ENCODE measurements around the gene HTT.

The HTT gene

DNA sequence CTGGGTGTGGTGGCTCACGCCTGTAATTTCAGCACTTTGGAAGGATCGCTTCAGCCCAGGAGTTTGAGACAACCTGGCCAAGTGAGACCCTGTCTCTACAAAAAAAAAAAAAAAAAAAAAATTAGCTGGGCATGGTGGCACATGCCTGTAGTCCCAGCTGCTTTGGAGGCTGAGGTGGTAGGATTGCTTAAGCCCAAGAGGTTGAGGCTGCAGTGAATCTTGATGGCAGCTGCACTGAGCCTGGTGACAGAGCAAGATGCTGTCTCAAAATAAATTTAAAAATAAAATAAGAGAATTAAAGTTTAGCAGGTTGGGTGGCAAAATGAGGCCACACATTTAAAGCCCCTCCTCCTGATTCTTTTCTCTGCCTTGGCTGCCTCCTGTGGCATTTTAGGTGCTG lies 47.1 kb downstream of the HTT start:
- no peak for DNase-seq (ENCODE audit: low read depth)
- TF ChIP-seq, protein P1, sequence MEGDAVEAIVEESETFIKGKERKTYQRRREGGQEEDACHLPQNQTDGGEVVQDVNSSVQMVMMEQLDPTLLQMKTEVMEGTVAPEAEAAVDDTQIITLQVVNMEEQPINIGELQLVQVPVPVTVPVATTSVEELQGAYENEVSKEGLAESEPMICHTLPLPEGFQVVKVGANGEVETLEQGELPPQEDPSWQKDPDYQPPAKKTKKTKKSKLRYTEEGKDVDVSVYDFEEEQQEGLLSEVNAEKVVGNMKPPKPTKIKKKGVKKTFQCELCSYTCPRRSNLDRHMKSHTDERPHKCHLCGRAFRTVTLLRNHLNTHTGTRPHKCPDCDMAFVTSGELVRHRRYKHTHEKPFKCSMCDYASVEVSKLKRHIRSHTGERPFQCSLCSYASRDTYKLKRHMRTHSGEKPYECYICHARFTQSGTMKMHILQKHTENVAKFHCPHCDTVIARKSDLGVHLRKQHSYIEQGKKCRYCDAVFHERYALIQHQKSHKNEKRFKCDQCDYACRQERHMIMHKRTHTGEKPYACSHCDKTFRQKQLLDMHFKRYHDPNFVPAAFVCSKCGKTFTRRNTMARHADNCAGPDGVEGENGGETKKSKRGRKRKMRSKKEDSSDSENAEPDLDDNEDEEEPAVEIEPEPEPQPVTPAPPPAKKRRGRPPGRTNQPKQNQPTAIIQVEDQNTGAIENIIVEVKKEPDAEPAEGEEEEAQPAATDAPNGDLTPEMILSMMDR (conservative IDR thresholded peaks at IDR 0.05; ENCODE audit: low read depth, low read length), result no peak
- no peak overlapping the region for H3K4me3 ChIP-seq (ENCODE audit: low read length)

DNA sequence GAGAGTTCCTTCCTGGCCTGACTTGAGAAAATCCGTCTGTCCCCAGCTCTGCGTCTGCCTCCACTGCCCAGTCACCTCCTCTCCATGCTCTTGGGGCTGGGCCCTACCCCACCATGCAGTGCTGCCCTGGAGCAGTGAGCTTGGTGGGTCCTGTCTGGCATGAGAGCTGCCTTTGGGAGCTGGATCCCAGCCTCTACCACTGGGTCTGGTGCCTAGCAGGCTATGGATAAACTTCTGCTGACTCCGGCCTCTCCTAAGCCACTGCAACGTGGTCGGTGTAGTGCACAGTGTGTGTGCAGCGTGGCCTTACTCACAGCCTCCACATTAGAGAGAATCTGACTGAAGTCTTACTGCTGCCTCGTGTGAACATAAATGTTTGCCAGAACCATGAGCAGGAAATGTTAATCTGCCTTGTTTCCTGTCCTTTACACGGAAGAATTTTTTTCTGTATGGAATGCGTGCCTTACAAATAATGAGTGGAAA lies 47.6 kb downstream of the HTT start:
- DNase-seq (ENCODE audit: low read depth), result no peak
- TF ChIP-seq, protein P1 (conservative IDR thresholded peaks at IDR 0.05; ENCODE audit: low read depth, low read length), result no peak
- no peak overlapping the region for H3K4me3 ChIP-seq (ENCODE audit: low read length)

DNA sequence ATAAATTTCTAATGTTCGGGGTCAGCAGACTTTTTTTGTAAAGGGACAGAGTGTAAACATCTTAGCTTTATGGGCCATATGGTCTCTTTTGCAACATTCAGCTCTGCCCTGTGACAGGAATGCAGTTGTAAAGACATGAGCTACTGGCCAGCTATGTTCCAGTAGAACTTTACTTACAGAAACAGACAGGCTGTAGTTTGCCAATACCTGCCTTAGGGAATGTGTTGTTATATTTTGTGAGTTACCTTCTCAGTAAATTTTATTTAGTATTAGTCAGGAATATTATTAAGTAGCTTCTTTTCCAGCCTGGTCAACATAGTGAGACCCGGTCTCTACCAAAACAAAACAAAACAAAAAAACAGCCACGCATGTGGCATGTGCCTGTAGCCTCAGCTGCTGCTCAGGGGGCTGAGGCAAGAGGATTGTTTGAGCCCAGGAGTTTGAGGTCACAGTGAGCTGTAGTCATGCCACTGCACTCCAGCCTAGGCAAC lies 48.7 kb downstream of the HTT start:
- no peak for DNase-seq (ENCODE audit: low read depth)
- TF ChIP-seq, protein P1 (conservative IDR thresholded peaks at IDR 0.05; ENCODE audit: low read depth, low read length), result no peak
- no peak overlapping the region for H3K4me3 ChIP-seq (ENCODE audit: low read length)

DNA sequence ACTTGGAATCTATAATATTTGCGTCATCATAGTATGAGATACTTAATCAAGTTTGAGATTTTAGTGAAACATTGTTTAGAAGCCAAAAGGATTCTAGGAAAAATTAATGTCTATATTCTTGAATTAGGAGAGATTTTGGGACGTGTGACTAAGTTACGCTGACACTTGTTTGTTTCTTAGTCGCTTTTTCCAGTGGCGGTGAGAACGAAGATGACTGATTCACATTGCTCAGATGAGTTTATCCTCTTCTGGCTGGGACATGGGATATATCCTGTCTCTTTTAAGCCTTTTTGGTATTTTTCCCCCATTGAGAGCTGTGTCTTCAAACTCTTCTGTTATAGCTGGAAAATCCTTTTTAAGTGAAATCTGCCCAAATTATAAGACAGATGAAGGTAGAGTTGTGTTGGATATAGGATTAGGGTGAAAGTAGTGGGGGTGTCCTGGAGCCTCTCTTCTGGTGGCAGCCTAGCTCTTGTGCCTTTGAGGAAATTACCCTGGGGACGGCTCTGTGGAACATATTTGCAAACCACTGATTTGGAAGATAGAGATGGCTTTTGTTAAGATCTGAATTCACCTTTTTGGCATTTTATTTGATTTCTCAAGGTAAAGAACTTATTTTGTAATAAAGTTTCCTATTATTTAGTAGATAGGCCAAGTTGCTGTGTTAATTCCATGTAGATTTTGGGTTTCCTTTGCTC lies 49.7 kb downstream of the HTT start:
- TF ChIP-seq, protein P1 (conservative IDR thresholded peaks at IDR 0.05; ENCODE audit: low read depth, low read length), result no peak
- no peak for DNase-seq (ENCODE audit: low read depth)
- H3K4me3 ChIP-seq (ENCODE audit: low read length), result no peak overlapping the region

DNA sequence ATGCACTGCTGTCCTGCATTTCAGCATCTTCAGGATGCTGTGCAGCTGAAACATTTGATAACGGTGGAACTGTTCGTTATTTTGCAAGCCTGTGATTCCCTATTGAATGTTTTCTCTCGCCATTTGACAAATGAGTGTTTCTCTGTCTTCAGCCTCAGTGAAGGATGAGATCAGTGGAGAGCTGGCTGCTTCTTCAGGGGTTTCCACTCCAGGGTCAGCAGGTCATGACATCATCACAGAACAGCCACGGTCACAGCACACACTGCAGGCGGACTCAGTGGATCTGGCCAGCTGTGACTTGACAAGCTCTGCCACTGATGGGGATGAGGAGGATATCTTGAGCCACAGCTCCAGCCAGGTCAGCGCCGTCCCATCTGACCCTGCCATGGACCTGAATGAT lies 52.6 kb downstream of the HTT start:
- no peak for DNase-seq (ENCODE audit: low read depth)
- H3K4me3 ChIP-seq (ENCODE audit: low read length), result no peak overlapping the region
- TF ChIP-seq, protein P1 (conservative IDR thresholded peaks at IDR 0.05; ENCODE audit: low read depth, low read length), result no peak

DNA sequence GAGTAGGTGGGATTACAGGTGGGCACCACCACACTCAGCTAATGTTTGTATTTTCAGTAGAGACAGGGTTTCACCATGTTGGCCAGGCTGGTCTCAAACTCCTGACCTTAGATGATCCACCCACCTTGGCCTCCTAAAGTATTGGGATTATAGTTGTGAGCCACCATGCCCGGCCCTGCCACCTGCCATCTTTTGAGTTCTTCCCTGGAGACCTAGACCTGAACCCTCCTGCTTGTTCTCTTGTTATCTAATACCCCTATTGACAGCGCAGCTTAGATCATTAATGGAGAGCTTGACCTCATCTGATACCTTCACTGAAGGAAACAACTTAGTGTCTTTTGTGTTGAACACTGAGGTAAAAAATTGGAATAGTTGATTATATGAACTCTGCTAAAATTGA lies 53.6 kb downstream of the HTT start:
- DNase-seq (ENCODE audit: low read depth), result no peak
- no peak overlapping the region for H3K4me3 ChIP-seq (ENCODE audit: low read length)
- TF ChIP-seq, protein P1 (conservative IDR thresholded peaks at IDR 0.05; ENCODE audit: low read depth, low read length), result no peak

DNA sequence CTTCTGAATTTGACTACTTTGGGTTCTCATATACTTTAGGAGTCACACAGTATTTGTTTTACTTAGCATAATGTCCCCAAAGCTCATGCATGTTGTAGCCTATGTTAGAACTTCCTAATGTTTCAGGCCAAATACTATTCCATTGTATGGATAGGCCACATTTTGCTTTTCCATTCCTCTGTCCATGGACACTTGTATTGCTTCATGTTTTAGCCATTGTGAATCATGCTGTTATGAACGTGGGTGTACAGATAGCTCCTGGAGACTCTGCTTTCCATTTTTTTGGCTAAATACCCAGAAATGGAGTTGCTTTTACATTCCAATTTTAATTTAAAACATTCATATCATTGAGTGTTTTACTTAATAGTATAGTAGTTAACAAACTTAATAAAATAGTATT lies 54.5 kb downstream of the HTT start:
- no peak overlapping the region for H3K4me3 ChIP-seq (ENCODE audit: low read length)
- TF ChIP-seq, protein P1 (conservative IDR thresholded peaks at IDR 0.05; ENCODE audit: low read depth, low read length), result no peak
- no peak for DNase-seq (ENCODE audit: low read depth)
